GM12872 (cell line): ENCODE measurements around the gene POLR1B.

Experiments used
- TF ChIP-seq, protein P1 (sequence below): IDR thresholded peaks from 3 replicates; pipeline ENCODE4 v1.5.1; 2011; ENCODE audit warnings: low read depth, mild to moderate bottlenecking, low read length, moderate library complexity; ENCODE audit not compliant: insufficient read depth

POLR1B gene

DNA sequence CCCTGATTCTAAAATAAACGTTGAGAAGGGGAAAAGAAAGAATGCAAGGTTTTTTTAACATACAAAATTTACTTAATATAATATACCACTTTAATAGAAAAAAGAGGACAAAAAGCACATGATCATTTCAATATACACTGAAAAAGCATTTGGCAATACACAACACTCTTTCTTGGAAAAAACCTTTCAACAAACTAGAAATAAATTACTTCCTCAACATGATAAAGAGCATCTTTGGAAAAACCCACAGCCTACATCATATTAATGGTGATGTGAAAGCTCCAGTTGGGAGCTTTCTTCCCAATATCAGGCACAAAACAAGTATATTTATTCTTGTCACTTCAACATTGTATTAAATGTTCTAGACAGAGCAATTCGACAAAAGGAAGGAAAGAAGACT is 3.0 kb upstream of the POLR1B start:
- TF ChIP-seq, protein P1, sequence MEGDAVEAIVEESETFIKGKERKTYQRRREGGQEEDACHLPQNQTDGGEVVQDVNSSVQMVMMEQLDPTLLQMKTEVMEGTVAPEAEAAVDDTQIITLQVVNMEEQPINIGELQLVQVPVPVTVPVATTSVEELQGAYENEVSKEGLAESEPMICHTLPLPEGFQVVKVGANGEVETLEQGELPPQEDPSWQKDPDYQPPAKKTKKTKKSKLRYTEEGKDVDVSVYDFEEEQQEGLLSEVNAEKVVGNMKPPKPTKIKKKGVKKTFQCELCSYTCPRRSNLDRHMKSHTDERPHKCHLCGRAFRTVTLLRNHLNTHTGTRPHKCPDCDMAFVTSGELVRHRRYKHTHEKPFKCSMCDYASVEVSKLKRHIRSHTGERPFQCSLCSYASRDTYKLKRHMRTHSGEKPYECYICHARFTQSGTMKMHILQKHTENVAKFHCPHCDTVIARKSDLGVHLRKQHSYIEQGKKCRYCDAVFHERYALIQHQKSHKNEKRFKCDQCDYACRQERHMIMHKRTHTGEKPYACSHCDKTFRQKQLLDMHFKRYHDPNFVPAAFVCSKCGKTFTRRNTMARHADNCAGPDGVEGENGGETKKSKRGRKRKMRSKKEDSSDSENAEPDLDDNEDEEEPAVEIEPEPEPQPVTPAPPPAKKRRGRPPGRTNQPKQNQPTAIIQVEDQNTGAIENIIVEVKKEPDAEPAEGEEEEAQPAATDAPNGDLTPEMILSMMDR = no peak

DNA sequence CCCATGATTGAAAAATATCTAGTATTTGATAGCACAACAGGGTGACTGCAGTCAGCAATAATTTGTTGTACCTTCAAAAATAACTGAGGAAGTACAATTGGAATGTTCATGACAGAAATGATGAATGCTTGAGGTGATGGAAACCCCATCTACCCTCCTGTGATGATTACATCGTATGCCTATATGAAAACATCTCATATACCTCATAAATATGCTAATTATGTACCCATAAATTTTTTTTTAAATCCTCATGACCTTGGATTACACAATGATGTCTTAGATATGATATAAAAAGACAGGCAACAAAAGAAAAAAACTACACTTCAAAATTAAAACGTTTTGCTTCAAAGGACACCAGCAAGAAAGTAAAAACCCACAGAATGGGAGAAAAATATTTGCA is 1.4 kb upstream of the POLR1B start:
- TF ChIP-seq, protein P1 = no peak

DNA sequence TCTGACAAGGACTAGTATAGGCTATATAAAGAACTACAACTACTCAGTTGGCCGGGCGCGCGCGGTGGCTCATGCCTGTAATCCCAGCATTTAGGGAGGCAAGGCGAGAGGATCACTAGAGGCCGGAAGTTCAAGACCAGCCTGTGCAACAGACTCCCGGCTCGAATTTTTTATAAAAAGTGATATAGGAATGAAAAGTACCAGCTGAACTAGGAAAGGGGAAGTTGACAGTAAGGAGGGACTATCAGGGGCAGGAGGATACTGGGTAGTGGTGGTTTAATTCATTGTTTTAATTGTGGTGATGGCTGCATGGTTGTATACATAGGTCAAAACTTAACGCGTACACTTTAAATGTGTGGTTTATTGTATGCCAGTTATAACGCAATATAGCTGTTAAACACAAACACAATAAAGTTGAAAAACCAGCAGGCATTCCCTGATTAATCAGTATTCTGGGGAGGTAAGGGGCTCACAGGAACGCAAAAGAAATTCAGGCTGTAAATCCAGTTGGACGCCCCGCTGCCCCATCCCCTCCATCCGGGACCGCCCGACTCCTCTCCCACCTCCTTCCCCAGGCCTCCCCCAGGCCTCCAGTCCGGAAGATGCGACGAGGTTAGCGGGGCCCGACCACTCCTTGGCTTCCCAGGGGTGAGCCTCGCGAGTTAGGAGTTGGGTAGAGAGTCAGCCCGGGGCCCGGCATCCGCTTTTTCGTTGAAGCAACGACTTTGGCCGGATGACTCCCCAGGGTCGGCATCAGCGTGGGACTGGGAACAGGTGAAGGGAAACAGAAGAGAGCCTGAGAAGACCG is 746 bp upstream of the POLR1B start:
- TF ChIP-seq, protein P1 = no peak

DNA sequence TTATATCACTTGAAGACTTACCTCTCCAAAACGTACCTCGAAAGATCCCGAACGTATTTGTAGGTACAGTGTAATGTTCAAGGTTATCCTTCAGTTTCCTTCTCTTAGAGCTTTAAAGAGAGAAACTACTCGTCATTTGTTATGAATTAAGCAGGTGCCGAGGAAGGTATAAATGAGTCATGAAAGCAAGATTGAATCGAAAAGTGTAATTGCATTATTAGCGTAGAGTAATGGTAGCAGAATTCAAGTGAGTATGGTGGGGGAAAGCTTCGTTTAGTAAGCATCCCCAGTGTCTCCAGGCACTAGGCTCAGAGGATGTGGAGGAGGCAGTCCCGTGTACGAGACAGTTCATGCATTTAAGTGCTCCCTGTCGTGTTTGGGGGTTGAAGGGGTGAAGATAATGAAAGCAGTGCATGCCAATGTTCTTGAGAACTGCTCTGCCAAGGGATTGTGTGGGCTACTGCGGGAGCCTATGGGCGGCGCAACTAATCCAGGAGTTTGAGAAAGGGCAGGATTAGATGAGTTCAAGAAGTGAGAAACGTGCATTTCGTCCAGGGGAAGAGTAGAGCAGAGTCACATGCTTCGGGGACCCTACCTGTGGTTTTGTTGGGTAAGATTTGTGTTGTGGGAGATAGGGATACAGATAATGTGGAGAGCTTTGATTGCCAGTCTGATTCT is 858 bp downstream of the POLR1B start:
- TF ChIP-seq, protein P1 = no peak

DNA sequence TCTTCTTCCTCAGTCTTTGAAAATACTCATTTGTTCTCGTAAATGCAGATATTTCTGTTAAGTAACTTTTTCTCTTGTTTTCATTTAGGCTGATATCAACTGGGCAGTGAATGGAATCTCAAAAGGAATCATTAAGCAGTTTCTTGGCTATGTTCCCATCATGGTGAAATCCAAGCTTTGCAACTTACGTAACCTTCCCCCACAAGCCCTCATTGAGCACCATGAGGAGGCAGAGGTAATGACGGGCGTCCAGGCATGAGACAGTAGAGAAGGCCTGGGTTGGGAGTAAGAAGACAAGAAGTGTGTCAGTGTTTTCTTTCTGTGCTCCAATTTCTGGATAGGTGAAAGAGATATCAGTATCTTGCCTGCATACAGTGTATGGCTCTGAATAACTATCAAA is 5.1 kb downstream of the POLR1B start:
- TF ChIP-seq, protein P1 = no peak

DNA sequence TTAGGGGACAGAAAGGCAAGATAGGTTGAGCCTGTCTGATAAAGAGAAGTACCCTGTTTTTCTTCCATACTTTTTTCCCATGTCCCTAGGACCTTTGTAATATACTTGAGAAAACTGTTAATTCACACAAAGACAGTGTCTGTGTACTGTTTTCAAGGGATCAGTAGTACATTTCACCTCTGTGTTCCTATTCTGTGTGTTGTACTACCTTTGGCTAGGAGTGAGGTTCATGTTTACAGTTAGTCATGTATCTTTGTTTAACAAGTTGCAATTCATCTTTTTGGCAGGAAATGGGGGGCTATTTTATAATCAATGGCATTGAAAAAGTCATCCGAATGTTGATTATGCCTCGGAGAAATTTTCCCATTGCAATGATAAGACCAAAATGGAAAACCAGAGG is 6.7 kb downstream of the POLR1B start:
- TF ChIP-seq, protein P1 = no peak

DNA sequence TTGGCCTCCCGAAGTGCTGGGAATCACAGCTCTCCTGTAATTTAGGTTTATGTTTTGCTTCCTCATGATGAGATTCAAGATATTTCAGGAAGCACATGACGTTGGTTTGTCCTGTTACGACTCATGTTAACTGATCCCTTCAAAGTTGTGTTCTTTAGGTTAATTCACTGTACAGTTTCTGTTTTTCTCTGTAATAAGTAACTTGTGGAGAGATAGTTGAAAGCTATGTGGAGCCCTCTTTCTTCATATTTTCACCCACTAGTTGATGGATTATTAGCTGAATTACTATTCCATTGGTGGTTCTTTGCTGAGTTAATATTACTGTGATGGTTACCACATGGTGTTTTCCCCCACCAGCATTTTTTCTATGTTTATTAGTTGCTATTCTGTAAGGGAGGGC is 23.8 kb downstream of the POLR1B start:
- TF ChIP-seq, protein P1 = no peak
